WTC11 (cell line): ENCODE results near the gene ZIC1.

Experiments used
- CTCF ChIP-seq: fragments of 200-600 bp; IDR thresholded peaks from 2 replicates; pipeline ENCODE4 v1.8.0; 2022; ENCODE audit warnings: antibody characterized with exemption
- E2F4 ChIP-seq: sonication (generic); formaldehyde crosslinking; IDR thresholded peaks from 2 replicates; pipeline ENCODE4 v1.8.1; 2022; ENCODE audit warnings: low read depth, mild to moderate bottlenecking, moderate library complexity, missing genetic modification reagents, borderline replicate concordance
- JUN ChIP-seq: sonication (generic); formaldehyde crosslinking; IDR thresholded peaks from 2 replicates; pipeline ENCODE4 v1.8.0; 2023; ENCODE audit warnings: mild to moderate bottlenecking, missing genetic modification reagents
- NFATC4 ChIP-seq: fragments of 250-450 bp; sonication (Bioruptor Pico); IDR thresholded peaks from 2 replicates; pipeline ENCODE4 v1.9.0; 2021; ENCODE audit warnings: mild to moderate bottlenecking
- NR3C1 ChIP-seq: sonication (generic); formaldehyde crosslinking; conservative IDR thresholded peaks from 2 replicates; pipeline ENCODE4 v1.8.1; 2023; ENCODE audit warnings: low read depth, mild to moderate bottlenecking, missing genetic modification reagents
- TF ChIP-seq, protein P1 (sequence below): sonication (generic); formaldehyde crosslinking; IDR thresholded peaks from 2 replicates; pipeline ENCODE4 v1.8.0; 2022; ENCODE audit warnings: mild to moderate bottlenecking, missing genetic modification reagents

DNA sequence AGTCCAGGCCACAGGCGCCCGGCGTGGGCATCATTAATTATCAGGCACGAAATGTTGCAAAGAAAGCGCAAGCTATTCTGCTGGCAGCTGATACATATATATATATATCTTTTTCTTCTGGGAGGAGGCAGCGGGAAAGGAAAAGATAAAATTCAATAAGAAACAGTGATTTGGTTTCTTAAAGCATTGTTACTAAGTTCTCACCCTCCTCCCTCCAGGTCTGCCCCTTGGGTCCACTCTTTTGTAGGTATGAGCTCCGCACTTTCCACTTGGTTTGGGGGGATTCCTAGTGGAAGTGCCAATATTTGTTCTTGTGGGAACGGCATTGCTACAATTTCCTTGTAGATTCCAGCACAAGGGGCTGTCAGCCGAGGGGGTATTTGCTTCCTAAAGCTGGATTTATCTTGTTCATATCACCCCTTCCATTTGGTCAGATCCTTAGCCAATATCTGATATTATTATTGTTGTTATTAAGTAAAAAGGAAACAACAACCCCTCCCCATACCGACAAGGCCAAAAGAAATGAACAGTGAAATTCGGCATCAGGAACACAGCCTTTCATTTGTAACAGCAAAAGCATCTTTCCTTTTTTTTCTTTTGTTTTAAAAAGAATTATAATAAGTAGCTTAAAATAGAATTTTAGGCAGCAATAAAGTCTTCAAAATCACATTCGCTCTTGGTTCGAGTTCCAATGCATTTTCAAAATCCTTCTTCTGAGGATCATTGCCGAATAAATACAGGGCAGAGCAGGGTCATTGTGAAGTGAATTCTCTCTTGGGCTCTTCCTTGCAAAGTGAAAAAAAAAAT, 15.6 kb downstream of the ZIC1 start:
- TF ChIP-seq CTCF: no peak
- TF ChIP-seq JUN (CRISPR knock-in tag): no peak
- no peak for TF ChIP-seq NFATC4 (CRISPR knock-in tag)
- TF ChIP-seq, protein P1, sequence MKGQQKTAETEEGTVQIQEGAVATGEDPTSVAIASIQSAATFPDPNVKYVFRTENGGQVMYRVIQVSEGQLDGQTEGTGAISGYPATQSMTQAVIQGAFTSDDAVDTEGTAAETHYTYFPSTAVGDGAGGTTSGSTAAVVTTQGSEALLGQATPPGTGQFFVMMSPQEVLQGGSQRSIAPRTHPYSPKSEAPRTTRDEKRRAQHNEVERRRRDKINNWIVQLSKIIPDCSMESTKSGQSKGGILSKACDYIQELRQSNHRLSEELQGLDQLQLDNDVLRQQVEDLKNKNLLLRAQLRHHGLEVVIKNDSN (CRISPR knock-in tag): no peak
- no peak for TF ChIP-seq NR3C1 (CRISPR knock-in tag)
- TF ChIP-seq E2F4 (CRISPR knock-in tag): no peak
